Left lung (tissue), 10 donors: Measurements from ENCODE around the gene NUDT16L1. TPM values are rescaled to one million over a fixed set of nuclear protein-coding genes. Genes with fewer than 3 reads are reported as not detected.
"Not testable (repeated sequence)": the region's sequence is repeated elsewhere in the genome, so short reads cannot be mapped to it uniquely, and the experiment has no call there.

Experiments used
- ATAC-seq: fragments of 200-7000 bp; cut with Tn5 transposase; one replicate; pipeline ENCODE4 v1.9.1; 2020; ENCODE audit warnings: moderate library complexity
- DNase-seq, 4 donors: peaks; one replicate each; pipeline ENCODE4 v3.0.0-alpha.2; 2013 to 2020
- H3K27ac ChIP-seq, 2 donors: fragments of 200-600 bp; sonication (generic) in 1 of 2; one replicate each; pipeline versions ENCODE4 v1.5.0 to v1.8.0; 2020 to 2021
- H3K27me3 ChIP-seq, 2 donors: fragments of 200-600 bp; sonication (generic) in 1 of 2; one replicate each; pipeline versions ENCODE4 v1.5.0 to v1.8.0; 2020 to 2021
- H3K36me3 ChIP-seq, 2 donors: fragments of 200-600 bp; sonication (generic) in 1 of 2; one replicate each; pipeline versions ENCODE4 v1.5.0 to v1.8.0; 2020 to 2021
- H3K4me1 ChIP-seq, 2 donors: fragments of 200-600 bp; one replicate each; pipeline ENCODE4 v1.8.0; 2021
- H3K4me3 ChIP-seq, 2 donors: fragments of 200-600 bp; sonication (generic) in 1 of 2; one replicate each; pipeline versions ENCODE4 v1.5.0 to v1.8.0; 2020 to 2021; ENCODE audit warnings: mild to moderate bottlenecking in 1 of 2
- H3K9me3 ChIP-seq, 2 donors: fragments of 200-600 bp; sonication (generic) in 1 of 2; one replicate each; pipeline versions ENCODE4 v1.5.0 to v1.8.0; 2020 to 2021
- intact Hi-C, 2 donors: fragments of 100-400 bp; cut with DNase I; formaldehyde crosslinking; loops; one replicate each; pipeline versions ENCODE4 v1.11.2 to v1.14.2; 2022
- polyA plus RNA-seq, 6 donors: library from polyadenylated mRNA; unstranded; fragments of 120-200 nt; gene quantifications; one replicate each; pipeline ENCODE4 v1.2.1, GENCODE V29; 2013; ENCODE audit not compliant: insufficient read length in 6 of 6
- total RNA-seq, 2 donors: library from RNA; stranded (reverse); fragmentation: NEBNext Ultra II Directional; extraction: Animal tissue kit (Norgen Biotek cat#: 25700); gene quantifications; one replicate each; pipeline ENCODE4 v1.2.1, GENCODE V29; 2021
- TF ChIP-seq, protein P1 (sequence below), 2 donors: fragments of 200-600 bp; sonication (generic) in 1 of 2; IDR thresholded peaks; one replicate each; pipeline versions ENCODE4 v1.5.0 to v1.8.0; 2021; ENCODE audit warnings: antibody characterized with exemption in 2 of 2
- donor health status: DM: no; HTN: yes; CAD: no.
- donor health status: DM: no; HTN: no; CAD: no.

The NUDT16L1 gene
- total and polyA plus RNA-seq, 8 donors = 26.6 to 53.1 (median 35.1) TPM

DNA sequence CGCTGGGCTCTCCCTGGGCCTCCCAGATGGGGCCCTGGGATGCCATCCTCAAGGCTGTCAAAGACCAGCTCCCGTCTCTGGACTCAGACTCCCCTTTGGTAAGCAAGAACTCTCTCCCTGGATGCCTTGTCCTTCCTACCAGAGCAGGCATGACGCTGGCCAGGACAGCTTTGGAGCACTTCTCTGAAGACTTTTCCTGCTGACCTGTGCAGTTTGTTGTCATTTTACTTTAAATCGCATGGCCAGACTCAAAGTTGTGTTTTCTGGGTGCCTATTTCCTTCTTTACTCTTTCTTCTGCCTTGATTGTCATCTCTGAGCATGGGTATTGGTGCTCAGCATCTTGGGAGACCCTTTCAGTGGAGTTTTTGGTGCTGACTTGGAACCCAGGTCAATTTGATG lies 43.2 kb downstream of the NUDT16L1 start:
- Histone ChIP-seq H3K9me3 (no peaks in the 10 kb centered on the region), H3K4me1 (peaks cover 6 to 19% of the 10 kb centered on the region in 2 donors), H3K27me3 (no peaks in the 10 kb centered on the region), H3K27ac (no peak overlapping the region), H3K4me3 (no peak overlapping the region), H3K36me3 (no peaks in the 10 kb centered on the region)
- intact Hi-C loops = no loop called here
- no peak for ATAC-seq
- DNase-seq = peak in 1 of 4 donors; percentile 31
- TF ChIP-seq, protein P1, sequence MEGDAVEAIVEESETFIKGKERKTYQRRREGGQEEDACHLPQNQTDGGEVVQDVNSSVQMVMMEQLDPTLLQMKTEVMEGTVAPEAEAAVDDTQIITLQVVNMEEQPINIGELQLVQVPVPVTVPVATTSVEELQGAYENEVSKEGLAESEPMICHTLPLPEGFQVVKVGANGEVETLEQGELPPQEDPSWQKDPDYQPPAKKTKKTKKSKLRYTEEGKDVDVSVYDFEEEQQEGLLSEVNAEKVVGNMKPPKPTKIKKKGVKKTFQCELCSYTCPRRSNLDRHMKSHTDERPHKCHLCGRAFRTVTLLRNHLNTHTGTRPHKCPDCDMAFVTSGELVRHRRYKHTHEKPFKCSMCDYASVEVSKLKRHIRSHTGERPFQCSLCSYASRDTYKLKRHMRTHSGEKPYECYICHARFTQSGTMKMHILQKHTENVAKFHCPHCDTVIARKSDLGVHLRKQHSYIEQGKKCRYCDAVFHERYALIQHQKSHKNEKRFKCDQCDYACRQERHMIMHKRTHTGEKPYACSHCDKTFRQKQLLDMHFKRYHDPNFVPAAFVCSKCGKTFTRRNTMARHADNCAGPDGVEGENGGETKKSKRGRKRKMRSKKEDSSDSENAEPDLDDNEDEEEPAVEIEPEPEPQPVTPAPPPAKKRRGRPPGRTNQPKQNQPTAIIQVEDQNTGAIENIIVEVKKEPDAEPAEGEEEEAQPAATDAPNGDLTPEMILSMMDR (IDR thresholded peaks at IDR 0.05) = no peak

DNA sequence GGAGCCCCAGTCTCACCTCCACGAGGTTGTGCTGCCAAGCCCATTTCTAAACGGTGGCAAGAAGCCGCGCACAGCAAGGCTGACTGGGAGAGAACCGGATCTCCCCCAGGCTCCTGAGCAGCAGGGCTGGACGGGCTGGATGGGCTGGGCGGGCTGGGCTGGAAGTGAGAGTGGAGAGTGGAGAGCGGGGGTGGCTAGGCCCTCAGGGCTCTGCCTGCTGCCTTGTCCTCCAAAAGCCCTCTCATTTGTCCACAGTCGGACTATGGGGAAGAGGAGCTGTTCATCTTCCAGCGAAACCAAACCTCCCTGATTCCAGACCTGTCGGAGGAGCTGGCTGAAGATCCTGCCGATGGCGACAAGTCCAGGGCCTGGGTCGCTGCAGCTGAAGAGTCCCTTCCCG lies 44.2 kb downstream of the NUDT16L1 start:
- ATAC-seq (no peak), DNase-seq (peak in 1 of 4 donors; percentile 53)
- TF ChIP-seq, protein P1 (IDR thresholded peaks at IDR 0.05) = no peak
- H3K36me3 ChIP-seq = no peaks in the 10 kb centered on the region
- no peaks in the 10 kb centered on the region for H3K9me3 ChIP-seq
- intact Hi-C loops = no loop called here
- no peak overlapping the region for H3K27ac ChIP-seq
- H3K4me3 ChIP-seq = no peak overlapping the region
- peaks cover 6 to 19% of the 10 kb centered on the region in 2 donors for H3K4me1 ChIP-seq
- no peaks in the 10 kb centered on the region for H3K27me3 ChIP-seq

DNA sequence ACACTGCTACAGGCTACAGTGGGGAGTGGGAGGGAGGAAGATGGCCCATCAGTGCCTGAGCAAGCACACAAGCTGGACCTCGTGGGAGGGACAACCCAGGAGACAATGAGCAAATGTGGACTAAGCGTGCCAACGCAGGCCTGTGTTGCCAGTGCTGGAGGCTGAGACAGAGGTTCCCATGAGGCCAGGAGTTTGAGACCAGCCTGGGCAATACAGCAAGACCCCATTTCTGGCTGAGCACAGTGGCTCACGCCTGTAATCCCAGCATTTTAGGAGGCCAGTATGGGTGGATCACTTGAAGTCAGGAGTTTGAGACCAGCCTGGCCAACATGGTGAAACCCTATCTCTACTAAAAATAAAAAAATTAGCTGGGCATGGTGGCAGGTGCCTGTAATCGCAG lies 45.0 kb downstream of the NUDT16L1 start:
- H3K9me3 ChIP-seq, H3K36me3 ChIP-seq, intact Hi-C loops, H3K4me3 ChIP-seq, H3K27me3 ChIP-seq, ATAC-seq, H3K27ac ChIP-seq: not testable (repeated sequence)
- DNase-seq = peak in 1 of 4 donors; percentile 35
- H3K4me1 ChIP-seq = peaks cover 6 to 13% of the 10 kb centered on the region in 2 donors

DNA sequence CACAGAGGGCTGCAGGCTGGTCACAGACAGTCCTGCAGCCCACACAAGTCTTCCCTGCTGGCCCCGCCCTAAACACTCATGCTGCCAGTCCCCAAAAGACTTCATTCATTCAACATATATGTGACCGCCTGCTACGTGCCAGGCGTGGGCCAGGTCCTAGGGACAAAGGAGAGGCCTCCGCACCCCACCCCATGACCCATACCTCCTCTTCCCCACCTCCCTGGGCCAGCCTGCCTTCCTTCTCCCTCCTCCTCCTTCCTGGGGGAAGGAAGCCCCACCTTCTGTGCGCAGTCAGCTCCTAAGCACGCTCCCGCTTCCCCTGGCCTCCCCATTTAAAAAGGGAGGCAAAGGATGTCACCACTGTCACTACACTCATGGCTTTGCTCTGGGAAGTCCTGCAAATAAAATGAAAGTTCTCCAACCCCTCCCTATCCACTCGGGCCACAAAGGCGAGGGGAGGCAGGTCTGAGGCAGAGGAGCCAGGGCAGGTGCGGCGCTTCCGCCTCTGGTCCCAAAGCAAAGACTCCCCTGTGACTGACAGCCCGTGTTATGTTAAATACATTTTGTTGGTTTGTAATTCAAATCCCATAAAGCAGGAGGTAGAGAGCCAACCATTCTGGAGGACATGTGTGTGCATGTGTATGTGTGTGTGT lies 50.0 kb downstream of the NUDT16L1 start:
- H3K4me3 ChIP-seq = no peak overlapping the region
- no peaks in the 10 kb centered on the region for H3K4me1 ChIP-seq
- no peak overlapping the region for H3K27ac ChIP-seq
- no peaks in the 10 kb centered on the region for H3K36me3 ChIP-seq
- TF ChIP-seq, protein P1 (IDR thresholded peaks at IDR 0.05) = no peak
- intact Hi-C loops = no loop called here
- peak in 1 of 4 donors; percentile 57 for DNase-seq
- H3K27me3 ChIP-seq = no peaks in the 10 kb centered on the region
- no peaks in the 10 kb centered on the region for H3K9me3 ChIP-seq
- peak; percentile 47 for ATAC-seq

DNA sequence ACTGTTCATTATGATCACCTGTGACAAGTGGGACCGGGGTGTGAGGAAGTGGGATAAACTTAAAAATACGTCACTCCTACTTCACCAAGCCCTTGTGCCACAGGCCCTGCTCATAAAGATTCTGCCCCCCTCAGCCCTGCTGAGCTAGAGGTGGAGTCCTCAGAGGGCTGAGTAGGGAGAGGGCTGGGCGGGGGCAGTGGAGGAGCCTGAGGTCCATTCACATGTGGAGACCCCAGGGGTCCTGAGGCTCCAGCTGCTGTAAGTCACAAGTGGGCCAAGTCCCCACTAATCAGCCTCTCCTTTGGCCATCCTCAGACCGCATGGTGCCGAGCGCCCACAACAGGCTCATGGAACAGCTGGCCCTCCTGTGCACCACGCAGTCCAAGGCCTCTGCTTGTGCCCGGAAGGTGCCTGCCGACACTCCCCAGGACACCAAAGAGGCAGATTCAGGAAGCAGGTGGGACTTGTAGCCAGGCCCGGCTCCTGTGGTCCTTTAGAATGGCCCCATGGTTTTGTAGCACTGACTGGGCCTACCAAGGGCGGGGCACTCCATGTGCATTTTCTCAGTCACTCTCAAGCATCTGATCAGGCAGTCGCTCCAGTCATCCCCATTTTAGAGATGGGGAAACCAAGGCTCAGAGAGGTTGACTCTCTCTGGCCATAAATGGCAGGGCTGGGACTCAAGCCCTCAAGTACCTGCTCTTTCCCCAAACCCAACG lies 51.4 kb downstream of the NUDT16L1 start:
- H3K9me3 ChIP-seq = no peaks in the 10 kb centered on the region
- no peaks in the 10 kb centered on the region for H3K4me1 ChIP-seq
- H3K4me3 ChIP-seq = no peak overlapping the region
- DNase-seq (peak in 1 of 4 donors; percentile 55), ATAC-seq (no peak)
- H3K36me3 ChIP-seq = peaks cover 0 to 9% of the 10 kb centered on the region in 2 donors
- intact Hi-C loops = no loop called here
- H3K27ac ChIP-seq = no peak overlapping the region
- TF ChIP-seq, protein P1 (IDR thresholded peaks at IDR 0.05) = no peak
- H3K27me3 ChIP-seq = no peaks in the 10 kb centered on the region
